HG03139 (cell line): ENCODE measurements around the gene PIK3R1.
"Not testable (repeated sequence)": the region's sequence is repeated elsewhere in the genome, so short reads cannot be mapped to it uniquely, and the experiment has no call there.

Source experiments
- ATAC-seq: cut with Tn5 transposase; IDR thresholded peaks from one replicate; pipeline ENCODE4 v1.9.1; 2021; ENCODE audit not compliant: unreplicated experiment

Gene PIK3R1

GRCh38 chr5:68192679-68193060 is 22.9 kb upstream of the PIK3R1 start:
- no peak for ATAC-seq

- ATAC-seq: no peak
These were observed 22.0 kb upstream of the PIK3R1 start for GRCh38 chr5:68193481-68194036.

- ATAC-seq: no peak
These were observed 21.2 kb upstream of the PIK3R1 start for GRCh38 chr5:68194386-68194785.

- ATAC-seq: no peak
These were observed 20.4 kb upstream of the PIK3R1 start for GRCh38 chr5:68195137-68195536.

- peak; percentile 98 for ATAC-seq
These were observed 18.7 kb upstream of the PIK3R1 start for GRCh38 chr5:68196876-68197275.

- ATAC-seq: no peak
These were observed 15.3 kb upstream of the PIK3R1 start for GRCh38 chr5:68200288-68200687.

- not testable (repeated sequence) for ATAC-seq
These were observed 4.9 kb upstream of the PIK3R1 start for GRCh38 chr5:68210654-68211053.

- ATAC-seq: peak; percentile 4
These were observed 911 bp upstream of the PIK3R1 start for GRCh38 chr5:68214482-68215207.

GRCh38 chr5:68215898-68216244 is 315 bp downstream of the PIK3R1 start:
- ATAC-seq: peak; percentile 47

GRCh38 chr5:68216245-68217046 is 890 bp downstream of the PIK3R1 start:
- peak; percentile 26 for ATAC-seq

- no peak for ATAC-seq
These were observed 1.4 kb downstream of the PIK3R1 start for GRCh38 chr5:68217047-68217355.

GRCh38 chr5:68217528-68217927 is 2.0 kb downstream of the PIK3R1 start:
- no peak for ATAC-seq

GRCh38 chr5:68219161-68219816 is 3.7 kb downstream of the PIK3R1 start:
- ATAC-seq: no peak

- no peak for ATAC-seq
These were observed 4.7 kb downstream of the PIK3R1 start for GRCh38 chr5:68220260-68220659.

- ATAC-seq: no peak
These were observed 5.4 kb downstream of the PIK3R1 start for GRCh38 chr5:68220914-68221313.

- no peak for ATAC-seq
These were observed 5.9 kb downstream of the PIK3R1 start for GRCh38 chr5:68221488-68221887.

GRCh38 chr5:68222310-68222709 is 6.8 kb downstream of the PIK3R1 start:
- no peak for ATAC-seq

- no peak for ATAC-seq
These were observed 7.3 kb downstream of the PIK3R1 start for GRCh38 chr5:68222824-68223354.

GRCh38 chr5:68223904-68224303 is 8.3 kb downstream of the PIK3R1 start:
- no peak for ATAC-seq

- ATAC-seq: no peak
These were observed 9.1 kb downstream of the PIK3R1 start for GRCh38 chr5:68224509-68225187.
